ENCODE results near the gene HOXD13. TPM values are rescaled to one million over a fixed set of nuclear protein-coding genes. Genes with fewer than 3 reads are reported as not detected.

The HOXD13 gene
- total and polyA plus RNA-seq, 2 experiments from 2014 or later = not detected

- TF ChIP-seq CREB1 (CRISPR knock-in tag; IDR thresholded peaks at IDR 0.05; ENCODE audit: low read depth) = no peak
- TF ChIP-seq, protein P1, sequence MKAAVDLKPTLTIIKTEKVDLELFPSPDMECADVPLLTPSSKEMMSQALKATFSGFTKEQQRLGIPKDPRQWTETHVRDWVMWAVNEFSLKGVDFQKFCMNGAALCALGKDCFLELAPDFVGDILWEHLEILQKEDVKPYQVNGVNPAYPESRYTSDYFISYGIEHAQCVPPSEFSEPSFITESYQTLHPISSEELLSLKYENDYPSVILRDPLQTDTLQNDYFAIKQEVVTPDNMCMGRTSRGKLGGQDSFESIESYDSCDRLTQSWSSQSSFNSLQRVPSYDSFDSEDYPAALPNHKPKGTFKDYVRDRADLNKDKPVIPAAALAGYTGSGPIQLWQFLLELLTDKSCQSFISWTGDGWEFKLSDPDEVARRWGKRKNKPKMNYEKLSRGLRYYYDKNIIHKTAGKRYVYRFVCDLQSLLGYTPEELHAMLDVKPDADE (IDR thresholded peaks at IDR 0.05) = no peak
- peak; percentile 94 for TF ChIP-seq EZH2 (IDR thresholded peaks at IDR 0.05; ENCODE audit: low read depth, unreplicated experiment)
- Mint-ChIP-seq H3K4me1 (peaks cover 33% of the 10 kb centered on the region), H3K9me3 (peaks cover 5% of the 10 kb centered on the region; the same call in 2 of the 3 replicates), H3K27ac (no peak overlapping the region), H3K27me3 (ENCODE audit: insufficient read depth, low read depth, poor library complexity) (peaks cover 94% of the 10 kb centered on the region), H3K4me3 (peak overlapping the region; percentile 51), H3K36me3 (ENCODE audit: low read depth) (no peaks in the 10 kb centered on the region; the same call in 2 of the 3 replicates)
- no peaks in the 10 kb centered on the region for H3K79me2 ChIP-seq (replicated peaks; ENCODE audit: insufficient read depth)
- H3K9me2 ChIP-seq (ENCODE audit: insufficient read depth) = no peaks in the 10 kb centered on the region
- DNase-seq (ENCODE audit: low spot score) (peak; percentile 20), ATAC-seq (peak; percentile 3)
- no peaks in the 10 kb centered on the region; the same call in 1 of the 2 replicates for H3K36me3 ChIP-seq (ENCODE audit: insufficient read depth)
- peaks cover 46% of the 10 kb centered on the region for H3K4me1 ChIP-seq (ENCODE audit: insufficient read depth)
- peak overlapping the region; percentile 78 for H3K4me2 ChIP-seq
- no peak overlapping the region for H3K27ac ChIP-seq (ENCODE audit: low read depth)
- peak overlapping the region; percentile 48; the same call in 1 of the 2 replicates for H3K4me3 ChIP-seq
- H4K20me1 ChIP-seq (replicated peaks; ENCODE audit: insufficient read depth) = peaks cover 49% of the 10 kb centered on the region
- H3K27me3 ChIP-seq (ENCODE audit: insufficient read depth) = peaks cover 99% of the 10 kb centered on the region
- no peak overlapping the region for H2AFZ ChIP-seq
- H3F3A ChIP-seq (replicated peaks; ENCODE audit: low read depth) = peaks cover 35% of the 10 kb centered on the region
Observed at GRCh38 chr2:176105730-176106580, 13.4 kb downstream of the HOXD13 start.

DNA sequence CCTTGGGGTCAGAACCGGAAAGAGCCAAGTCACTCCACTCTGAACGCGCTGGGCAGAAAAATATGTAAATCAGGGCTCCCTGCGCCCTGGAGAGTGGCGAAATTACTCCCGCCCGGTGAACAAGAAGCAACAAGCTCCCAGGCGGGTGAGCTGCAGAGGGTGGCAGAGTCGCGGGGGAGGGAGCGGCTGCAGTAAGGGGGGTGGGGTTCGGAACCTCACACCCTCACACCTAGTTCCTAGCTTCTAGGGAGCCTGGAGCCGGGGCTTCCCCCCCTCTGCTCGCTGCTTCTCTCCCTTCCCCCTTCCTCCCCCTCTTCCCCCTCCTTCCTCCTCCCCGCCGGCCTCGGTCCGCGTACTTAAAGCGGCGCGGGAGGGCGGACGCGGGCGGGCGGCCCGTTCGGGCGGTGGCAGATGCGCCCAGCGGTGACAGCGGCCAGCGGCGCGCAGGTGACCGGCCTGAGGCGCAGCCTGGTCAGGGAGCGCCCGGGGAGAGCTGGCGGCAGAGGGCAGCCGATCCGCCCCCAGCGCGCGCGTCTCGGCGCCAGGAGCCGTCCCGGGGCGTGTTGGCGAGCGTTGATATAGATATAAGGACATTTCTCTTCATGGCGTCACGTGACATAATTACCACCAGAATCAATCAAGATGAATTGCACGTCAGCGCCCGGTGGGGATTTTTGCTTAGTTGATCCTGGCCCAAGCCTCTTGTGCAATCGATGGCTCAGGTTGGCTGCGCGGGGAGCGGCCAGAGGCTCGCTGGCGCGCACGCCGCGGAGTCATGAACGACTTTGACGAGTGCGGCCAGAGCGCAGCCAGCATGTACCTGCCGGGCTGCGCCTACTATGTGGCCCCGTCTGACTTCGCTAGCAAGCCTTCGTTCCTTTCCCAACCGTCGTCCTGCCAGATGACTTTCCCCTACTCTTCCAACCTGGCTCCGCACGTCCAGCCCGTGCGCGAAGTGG is 14.3 kb downstream of the HOXD13 start, which contains the start of gene HOXD11:
Gene HOXD11 (plus strand): TSS at position 700 of the 959 bp plus-strand sequence. CDS start 76 bp downstream, at position 776.
- peaks cover 5% of the 10 kb centered on the region for H3K9me3 Mint-ChIP-seq
- Histone ChIP-seq H3K36me3 (ENCODE audit: insufficient read depth) (no peaks in the 10 kb centered on the region; the same call in 1 of the 2 replicates), H3K27ac (ENCODE audit: low read depth) (no peak within 1 kb of the TSS), H3F3A (replicated peaks; ENCODE audit: low read depth) (peaks cover 35% of the 10 kb centered on the region), H2AFZ (no peak within 1 kb of the TSS), H3K4me1 (ENCODE audit: insufficient read depth) (peaks cover 41% of the 10 kb centered on the region), H3K9me2 (ENCODE audit: insufficient read depth) (no peaks in the 10 kb centered on the region), H3K4me2 (peak within 1 kb of the TSS; percentile 78), H3K79me2 (replicated peaks; ENCODE audit: insufficient read depth) (no peaks in the 10 kb centered on the region), H3K27me3 (ENCODE audit: insufficient read depth) (peaks cover 99% of the 10 kb centered on the region), H3K4me3 (peak within 1 kb of the TSS; percentile 48), H4K20me1 (replicated peaks; ENCODE audit: insufficient read depth) (peaks cover 40% of the 10 kb centered on the region)
- ATAC-seq (peak; percentile 15), DNase-seq (ENCODE audit: low spot score) (peak; percentile 83)
- H3K36me3 Mint-ChIP-seq (ENCODE audit: low read depth) = no peaks in the 10 kb centered on the region; the same call in 2 of the 3 replicates
- peak within 1 kb of the TSS; percentile 60 for H3K4me3 Mint-ChIP-seq
- H3K4me1 Mint-ChIP-seq = peaks cover 33% of the 10 kb centered on the region
- no peak for TF ChIP-seq ZNF114 (CRISPR knock-in tag; IDR thresholded peaks at IDR 0.05)
- TF ChIP-seq EZH2 (IDR thresholded peaks at IDR 0.05; ENCODE audit: low read depth, unreplicated experiment) = peak; percentile 95
- no peak within 1 kb of the TSS for H3K27ac Mint-ChIP-seq
- H3K27me3 Mint-ChIP-seq (ENCODE audit: insufficient read depth, low read depth, poor library complexity) = peaks cover 94% of the 10 kb centered on the region
